AG09309 (cell line): ENCODE measurements around the gene DHRS7B.

ENCODE experiments used
- DNase-seq: peaks from one replicate; pipeline ENCODE4 v3.0.0-alpha.2; 2010; ENCODE audit warnings: low read depth
- H3K4me3 ChIP-seq: 2 replicates; pipeline ENCODE4 v1.5.1; 2011; ENCODE audit warnings: mild to moderate bottlenecking, low read depth, low read length, moderate library complexity; ENCODE audit not compliant: control insufficient read depth
- TF ChIP-seq, protein P1 (sequence below): IDR thresholded peaks from 2 replicates; pipeline ENCODE4 v1.5.1; 2011; ENCODE audit warnings: mild to moderate bottlenecking, low read depth, low read length, inconsistent platforms; ENCODE audit not compliant: insufficient read depth, control insufficient read depth; ENCODE audit errors: missing control alignments

Gene DHRS7B

GRCh38 chr17:21089145-21089544, 37.6 kb upstream of the DHRS7B start:
- peak; percentile 29 for DNase-seq
- H3K4me3 ChIP-seq: no peak overlapping the region
- TF ChIP-seq, protein P1, sequence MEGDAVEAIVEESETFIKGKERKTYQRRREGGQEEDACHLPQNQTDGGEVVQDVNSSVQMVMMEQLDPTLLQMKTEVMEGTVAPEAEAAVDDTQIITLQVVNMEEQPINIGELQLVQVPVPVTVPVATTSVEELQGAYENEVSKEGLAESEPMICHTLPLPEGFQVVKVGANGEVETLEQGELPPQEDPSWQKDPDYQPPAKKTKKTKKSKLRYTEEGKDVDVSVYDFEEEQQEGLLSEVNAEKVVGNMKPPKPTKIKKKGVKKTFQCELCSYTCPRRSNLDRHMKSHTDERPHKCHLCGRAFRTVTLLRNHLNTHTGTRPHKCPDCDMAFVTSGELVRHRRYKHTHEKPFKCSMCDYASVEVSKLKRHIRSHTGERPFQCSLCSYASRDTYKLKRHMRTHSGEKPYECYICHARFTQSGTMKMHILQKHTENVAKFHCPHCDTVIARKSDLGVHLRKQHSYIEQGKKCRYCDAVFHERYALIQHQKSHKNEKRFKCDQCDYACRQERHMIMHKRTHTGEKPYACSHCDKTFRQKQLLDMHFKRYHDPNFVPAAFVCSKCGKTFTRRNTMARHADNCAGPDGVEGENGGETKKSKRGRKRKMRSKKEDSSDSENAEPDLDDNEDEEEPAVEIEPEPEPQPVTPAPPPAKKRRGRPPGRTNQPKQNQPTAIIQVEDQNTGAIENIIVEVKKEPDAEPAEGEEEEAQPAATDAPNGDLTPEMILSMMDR: no peak

GRCh38 chr17:21089933-21090901, 36.5 kb upstream of the DHRS7B start:
- TF ChIP-seq, protein P1: no peak
- DNase-seq: no peak
- H3K4me3 ChIP-seq: no peak overlapping the region

DNA sequence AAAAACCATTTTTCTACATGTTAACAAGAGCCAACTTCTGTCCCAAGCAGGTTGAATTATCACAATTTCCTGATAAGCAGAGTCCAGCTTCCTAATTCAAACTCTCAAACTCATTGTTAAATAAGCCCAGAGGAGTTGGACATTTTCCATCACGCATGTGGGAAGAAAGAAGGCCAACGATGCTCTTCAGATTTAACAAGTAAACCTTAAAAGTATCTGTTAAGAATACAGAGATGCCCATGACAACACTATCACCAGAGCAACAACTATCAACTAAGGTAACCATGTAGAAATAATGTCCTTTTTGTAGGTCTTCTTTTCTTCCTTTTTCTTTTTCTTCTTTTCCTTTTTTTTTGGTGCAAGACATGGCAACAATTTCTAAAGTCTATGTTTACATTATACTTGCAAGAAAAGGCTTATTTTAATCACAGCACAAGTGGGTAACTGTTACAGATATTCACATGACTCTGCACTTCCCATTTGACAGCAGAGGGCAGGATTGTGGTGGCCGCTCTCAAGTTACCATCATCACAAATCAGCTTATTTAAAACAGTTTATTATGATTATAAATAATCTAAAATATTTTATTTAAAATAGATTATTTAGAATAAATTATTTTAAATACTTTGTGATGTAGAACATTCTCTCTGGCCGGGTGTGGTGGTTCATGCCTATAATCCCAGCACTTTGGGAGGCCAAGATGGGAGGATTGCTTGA, 35.7 kb upstream of the DHRS7B start:
- H3K4me3 ChIP-seq: no peak overlapping the region
- DNase-seq: no peak
- TF ChIP-seq, protein P1: no peak

GRCh38 chr17:21094298-21094704, 32.5 kb upstream of the DHRS7B start:
- no peak overlapping the region for H3K4me3 ChIP-seq
- no peak for DNase-seq
- TF ChIP-seq, protein P1: no peak

GRCh38 chr17:21095735-21096134, 31.0 kb upstream of the DHRS7B start:
- TF ChIP-seq, protein P1: no peak
- no peak for DNase-seq
- H3K4me3 ChIP-seq: no peak overlapping the region

- no peak overlapping the region for H3K4me3 ChIP-seq
- DNase-seq: no peak
Observed at GRCh38 chr17:21096874-21097273, 29.9 kb upstream of the DHRS7B start.

More at GRCh38 chr17:21096874-21097273, 29.9 kb upstream of the DHRS7B start:
- TF ChIP-seq, protein P1: no peak
